ENCODE results near the gene MRPS34. TPM values are rescaled to one million over a fixed set of nuclear protein-coding genes. Genes with fewer than 3 reads are reported as not detected.

MRPS34 gene
- total RNA-seq, 1 experiment from 2014 or later = 247 TPM

DNA sequence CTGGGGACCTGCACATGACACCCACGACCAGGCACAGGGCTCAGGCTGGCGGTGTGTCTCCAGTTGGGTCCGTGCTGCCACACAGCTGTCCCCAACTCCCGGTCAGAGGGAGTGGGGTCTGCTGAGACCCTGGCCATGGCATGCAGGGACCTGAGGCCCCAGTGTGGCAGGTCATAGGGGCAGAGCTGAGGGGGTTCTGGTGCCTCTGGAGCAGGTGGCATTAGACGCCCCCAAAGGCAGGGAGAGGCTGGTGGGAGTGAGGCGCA is 14.1 kb upstream of the MRPS34 start:
- Histone ChIP-seq H3K27ac (ENCODE audit: low read depth, low read length, poor library complexity, severe bottlenecking) (no peak overlapping the region), H3K4me1 (ENCODE audit: insufficient read depth, low read length, poor library complexity, severe bottlenecking) (no peaks in the 10 kb centered on the region), H3K4me3 (ENCODE audit: low read depth, low read length, poor library complexity, severe bottlenecking) (no peak overlapping the region), H3K27me3 (replicated peaks; ENCODE audit: insufficient read depth, low read depth, low read length, poor library complexity) (no peaks in the 10 kb centered on the region), H3K9me3 (ENCODE audit: low read depth, low read length, poor library complexity, severe bottlenecking) (no peaks in the 10 kb centered on the region), H3K36me3 (ENCODE audit: insufficient read depth, low read length, poor library complexity, severe bottlenecking) (peaks cover 18% of the 10 kb centered on the region)
- intact Hi-C loops (cut with micrococcal nuclease; ENCODE audit: unreplicated experiment) = no loop called here
- no TSS peak for BruUV-seq (replicated peaks)
- ChIA-PET CTCF (no interaction called here), POLR2A (ENCODE audit: low non-redundant PET) (no interaction called here)
- DNase-seq (ENCODE audit: low spot score) = no peak
- no peak for TF ChIP-seq EZH2 (IDR thresholded peaks at IDR 0.05; ENCODE audit: borderline replicate concordance, low read depth, low read length, poor library complexity, severe bottlenecking)
- TF ChIP-seq CTCF (conservative IDR thresholded peaks at IDR 0.05; ENCODE audit: low read depth, low read length) = no peak

- TF ChIP-seq EZH2 (IDR thresholded peaks at IDR 0.05; ENCODE audit: borderline replicate concordance, low read depth, low read length, poor library complexity, severe bottlenecking) (no peak), CTCF (conservative IDR thresholded peaks at IDR 0.05; ENCODE audit: low read depth, low read length) (no peak)
- POLR2A ChIA-PET (ENCODE audit: low non-redundant PET) = no interaction called here
- intact Hi-C loops (cut with micrococcal nuclease; ENCODE audit: unreplicated experiment) = no loop called here
- Histone ChIP-seq H3K27ac (ENCODE audit: low read depth, low read length, poor library complexity, severe bottlenecking) (no peak overlapping the region), H3K4me3 (ENCODE audit: low read depth, low read length, poor library complexity, severe bottlenecking) (no peak overlapping the region), H3K36me3 (ENCODE audit: insufficient read depth, low read length, poor library complexity, severe bottlenecking) (peaks cover 18% of the 10 kb centered on the region), H3K27me3 (replicated peaks; ENCODE audit: insufficient read depth, low read depth, low read length, poor library complexity) (no peaks in the 10 kb centered on the region), H3K9me3 (ENCODE audit: low read depth, low read length, poor library complexity, severe bottlenecking) (no peaks in the 10 kb centered on the region), H3K4me1 (ENCODE audit: insufficient read depth, low read length, poor library complexity, severe bottlenecking) (no peaks in the 10 kb centered on the region)
- CTCF ChIA-PET = no interaction called here
- BruUV-seq (replicated peaks) = no TSS peak
- no peak for DNase-seq (ENCODE audit: low spot score)
Observed at GRCh38 chr16:1786242-1787055, 13.5 kb upstream of the MRPS34 start.

DNA sequence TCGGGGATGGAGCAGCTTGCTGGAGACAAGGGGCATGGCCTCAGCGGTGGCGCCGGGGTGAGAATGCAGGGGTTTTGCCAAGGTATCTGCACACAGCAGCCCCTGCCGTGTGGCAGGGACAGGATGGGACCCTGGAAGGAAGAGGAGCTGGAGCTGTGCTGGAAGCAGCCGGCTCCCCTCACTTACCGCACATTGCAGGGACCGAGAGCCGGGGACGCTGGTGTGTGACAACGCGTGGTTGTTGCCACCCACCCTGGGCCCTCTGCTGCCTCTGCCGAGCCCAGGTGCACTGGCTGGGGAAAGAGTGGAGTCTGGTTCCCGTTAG is 12.9 kb upstream of the MRPS34 start:
- no peak overlapping the region for H3K4me3 ChIP-seq (ENCODE audit: low read depth, low read length, poor library complexity, severe bottlenecking)
- H3K27me3 ChIP-seq (replicated peaks; ENCODE audit: insufficient read depth, low read depth, low read length, poor library complexity) = no peaks in the 10 kb centered on the region
- H3K27ac ChIP-seq (ENCODE audit: low read depth, low read length, poor library complexity, severe bottlenecking) = no peak overlapping the region
- no peak for DNase-seq (ENCODE audit: low spot score)
- H3K36me3 ChIP-seq (ENCODE audit: insufficient read depth, low read length, poor library complexity, severe bottlenecking) = peaks cover 18% of the 10 kb centered on the region
- no peaks in the 10 kb centered on the region for H3K9me3 ChIP-seq (ENCODE audit: low read depth, low read length, poor library complexity, severe bottlenecking)
- CTCF ChIA-PET = no interaction called here
- no TSS peak for BruUV-seq (replicated peaks)
- H3K4me1 ChIP-seq (ENCODE audit: insufficient read depth, low read length, poor library complexity, severe bottlenecking) = no peaks in the 10 kb centered on the region
- intact Hi-C loops (cut with micrococcal nuclease; ENCODE audit: unreplicated experiment) = no loop called here
- no peak for TF ChIP-seq CTCF (conservative IDR thresholded peaks at IDR 0.05; ENCODE audit: low read depth, low read length)
- no peak for TF ChIP-seq EZH2 (IDR thresholded peaks at IDR 0.05; ENCODE audit: borderline replicate concordance, low read depth, low read length, poor library complexity, severe bottlenecking)
- POLR2A ChIA-PET (ENCODE audit: low non-redundant PET) = no interaction called here
